MM.1S (cell line): ENCODE measurements around the gene LAMA3.

Source experiments
- DNase-seq: peaks from one replicate; pipeline ENCODE4 v3.0.0-alpha.2; 2015
- H2AFZ ChIP-seq: fragments of 300-600 bp; sonication (generic); 2 replicates; pipeline ENCODE4 v1.6.0; 2016; ENCODE audit warnings: antibody characterized with exemption, low read length
- H3F3A ChIP-seq: fragments of 300-600 bp; sonication (generic); 2 replicates; pipeline ENCODE4 v1.6.1; 2016; ENCODE audit warnings: mild to moderate bottlenecking, antibody characterized with exemption, low read length, moderate library complexity, mixed read lengths; ENCODE audit not compliant: insufficient read depth
- H3K27ac ChIP-seq: fragments of 300-600 bp; sonication (generic); 2 replicates; pipeline ENCODE4 v1.5.1; 2016; ENCODE audit warnings: mild to moderate bottlenecking, low read length
- H3K27me3 ChIP-seq: fragments of 300-600 bp; sonication (generic); replicated peaks from 2 replicates; pipeline ENCODE4 v1.6.0; 2016; ENCODE audit warnings: low read length; ENCODE audit not compliant: insufficient read depth
- H3K36me3 ChIP-seq: fragments of 300-600 bp; sonication (generic); replicated peaks from 2 replicates; pipeline ENCODE4 v1.6.1; 2016; ENCODE audit warnings: mild to moderate bottlenecking, low read length, mixed read lengths; ENCODE audit not compliant: insufficient read depth
- H3K4me1 ChIP-seq: fragments of 300-600 bp; sonication (generic); 2 replicates; pipeline ENCODE4 v1.6.1; 2016; ENCODE audit warnings: low read length, mixed read lengths
- H3K4me2 ChIP-seq: fragments of 300-600 bp; sonication (generic); 2 replicates; pipeline ENCODE4 v1.6.0; 2016; ENCODE audit warnings: low read depth, low read length
- H3K4me3 ChIP-seq: fragments of 300-600 bp; sonication (generic); 2 replicates; pipeline ENCODE4 v1.5.1; 2016; ENCODE audit warnings: low read length, mixed read lengths
- H3K79me2 ChIP-seq: fragments of 300-600 bp; sonication (generic); 2 replicates; pipeline ENCODE4 v1.6.1; 2016; ENCODE audit warnings: mixed run types, low read length, mixed read lengths
- H3K9ac ChIP-seq: fragments of 300-600 bp; sonication (generic); 2 replicates; pipeline ENCODE4 v1.6.1; 2016; ENCODE audit warnings: low read length, mixed read lengths
- H3K9me2 ChIP-seq: fragments of 300-600 bp; sonication (generic); replicated peaks from 2 replicates; pipeline ENCODE4 v1.6.1; 2016; ENCODE audit warnings: mild to moderate bottlenecking, low read length, mixed read lengths; ENCODE audit not compliant: insufficient read depth
- H3K9me3 ChIP-seq: fragments of 300-600 bp; sonication (generic); replicated peaks from 2 replicates; pipeline ENCODE4 v1.6.1; 2016; ENCODE audit warnings: mild to moderate bottlenecking, low read length, mixed read lengths; ENCODE audit not compliant: insufficient read depth
- H4K20me1 ChIP-seq: fragments of 300-600 bp; sonication (generic); 2 replicates; pipeline ENCODE4 v1.6.1; 2016; ENCODE audit warnings: mild to moderate bottlenecking, low read length, moderate library complexity, mixed read lengths; ENCODE audit not compliant: insufficient read depth
- CTCF ChIP-seq: fragments of 300-600 bp; sonication (generic); IDR thresholded peaks from 2 replicates; pipeline ENCODE4 v1.5.1; 2016; ENCODE audit warnings: antibody characterized with exemption, low read length, mixed read lengths
- EZH2 ChIP-seq: fragments of 300-600 bp; sonication (generic); optimal IDR thresholded peaks from 2 replicates; pipeline ENCODE3; 2017; ENCODE audit warnings: low read depth, mild to moderate bottlenecking, antibody characterized with exemption, low read length, mixed read lengths
- EZH2phosphoT487 ChIP-seq: fragments of 300-600 bp; sonication (generic); IDR thresholded peaks from 2 replicates; pipeline ENCODE4 v1.6.1; 2018; ENCODE audit warnings: antibody characterized with exemption, low read length

The LAMA3 gene

GRCh38 chr18:23938043-23938756 lies 248.9 kb downstream of the LAMA3 start:
- no peaks in the 10 kb centered on the region for H3F3A ChIP-seq
- H4K20me1 ChIP-seq = no peaks in the 10 kb centered on the region
- H3K4me2 ChIP-seq = no peak overlapping the region
- DNase-seq = no peak
- H2AFZ ChIP-seq = no peak overlapping the region
- H3K27me3 ChIP-seq = peaks cover 23% of the 10 kb centered on the region; the same call in 1 of the 2 replicates
- no peak overlapping the region for H3K9ac ChIP-seq
- no peaks in the 10 kb centered on the region for H3K9me2 ChIP-seq
- no peak overlapping the region for H3K27ac ChIP-seq
- TF ChIP-seq EZH2phosphoT487 (no peak), EZH2 (no peak), CTCF (no peak)
- H3K79me2 ChIP-seq = no peaks in the 10 kb centered on the region
- no peak overlapping the region for H3K4me3 ChIP-seq
- H3K4me1 ChIP-seq = no peaks in the 10 kb centered on the region
- H3K9me3 ChIP-seq = no peaks in the 10 kb centered on the region
- H3K36me3 ChIP-seq = no peaks in the 10 kb centered on the region

- Histone ChIP-seq H3K79me2 (no peaks in the 10 kb centered on the region), H3K4me2 (no peak overlapping the region), H2AFZ (no peak overlapping the region), H3K4me3 (no peak overlapping the region), H3K9me2 (no peaks in the 10 kb centered on the region), H3K9me3 (no peaks in the 10 kb centered on the region), H3K4me1 (peaks cover 6% of the 10 kb centered on the region; the same call in 1 of the 2 replicates), H3K36me3 (no peaks in the 10 kb centered on the region), H4K20me1 (no peaks in the 10 kb centered on the region), H3K9ac (no peak overlapping the region), H3F3A (no peaks in the 10 kb centered on the region), H3K27me3 (peaks cover 26% of the 10 kb centered on the region), H3K27ac (no peak overlapping the region)
- TF ChIP-seq CTCF (no peak), EZH2 (no peak), EZH2phosphoT487 (no peak)
- no peak for DNase-seq
Measured at GRCh38 chr18:23938901-23939341, 249.7 kb downstream of the LAMA3 start.

GRCh38 chr18:23939366-23939765 lies 250.1 kb downstream of the LAMA3 start:
- no peak overlapping the region for H3K4me2 ChIP-seq
- H3K27me3 ChIP-seq = peaks cover 31% of the 10 kb centered on the region
- no peak overlapping the region for H3K27ac ChIP-seq
- H2AFZ ChIP-seq = no peak overlapping the region
- no peaks in the 10 kb centered on the region for H4K20me1 ChIP-seq
- no peak overlapping the region for H3K9ac ChIP-seq
- peaks cover 6% of the 10 kb centered on the region; the same call in 1 of the 2 replicates for H3K4me1 ChIP-seq
- H3K4me3 ChIP-seq = no peak overlapping the region
- no peak for DNase-seq
- no peaks in the 10 kb centered on the region for H3K36me3 ChIP-seq
- no peak for TF ChIP-seq EZH2phosphoT487
- no peak for TF ChIP-seq EZH2
- no peak for TF ChIP-seq CTCF
- H3K9me2 ChIP-seq = no peaks in the 10 kb centered on the region
- no peaks in the 10 kb centered on the region for H3K79me2 ChIP-seq
- H3F3A ChIP-seq = no peaks in the 10 kb centered on the region
- H3K9me3 ChIP-seq = no peaks in the 10 kb centered on the region
